GM12873 (cell line): Measurements from ENCODE around the gene GRIK3.

ENCODE experiments used
- TF ChIP-seq, protein P1 (sequence below): IDR thresholded peaks from 2 replicates; pipeline ENCODE4 v1.5.1; 2012; ENCODE audit warnings: low read depth, mild to moderate bottlenecking, moderate library complexity, low read length, control low read depth; ENCODE audit not compliant: insufficient read depth; ENCODE audit errors: missing control alignments

GRIK3 gene

GRCh38 chr1:37043101-37043500 lies 8.8 kb upstream of the GRIK3 start:
- TF ChIP-seq, protein P1, sequence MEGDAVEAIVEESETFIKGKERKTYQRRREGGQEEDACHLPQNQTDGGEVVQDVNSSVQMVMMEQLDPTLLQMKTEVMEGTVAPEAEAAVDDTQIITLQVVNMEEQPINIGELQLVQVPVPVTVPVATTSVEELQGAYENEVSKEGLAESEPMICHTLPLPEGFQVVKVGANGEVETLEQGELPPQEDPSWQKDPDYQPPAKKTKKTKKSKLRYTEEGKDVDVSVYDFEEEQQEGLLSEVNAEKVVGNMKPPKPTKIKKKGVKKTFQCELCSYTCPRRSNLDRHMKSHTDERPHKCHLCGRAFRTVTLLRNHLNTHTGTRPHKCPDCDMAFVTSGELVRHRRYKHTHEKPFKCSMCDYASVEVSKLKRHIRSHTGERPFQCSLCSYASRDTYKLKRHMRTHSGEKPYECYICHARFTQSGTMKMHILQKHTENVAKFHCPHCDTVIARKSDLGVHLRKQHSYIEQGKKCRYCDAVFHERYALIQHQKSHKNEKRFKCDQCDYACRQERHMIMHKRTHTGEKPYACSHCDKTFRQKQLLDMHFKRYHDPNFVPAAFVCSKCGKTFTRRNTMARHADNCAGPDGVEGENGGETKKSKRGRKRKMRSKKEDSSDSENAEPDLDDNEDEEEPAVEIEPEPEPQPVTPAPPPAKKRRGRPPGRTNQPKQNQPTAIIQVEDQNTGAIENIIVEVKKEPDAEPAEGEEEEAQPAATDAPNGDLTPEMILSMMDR = no peak

- TF ChIP-seq, protein P1 = no peak
Measured at GRCh38 chr1:37042506-37042905, 8.2 kb upstream of the GRIK3 start.

- TF ChIP-seq, protein P1 = no peak
Measured at GRCh38 chr1:37041483-37041882, 7.2 kb upstream of the GRIK3 start.

DNA sequence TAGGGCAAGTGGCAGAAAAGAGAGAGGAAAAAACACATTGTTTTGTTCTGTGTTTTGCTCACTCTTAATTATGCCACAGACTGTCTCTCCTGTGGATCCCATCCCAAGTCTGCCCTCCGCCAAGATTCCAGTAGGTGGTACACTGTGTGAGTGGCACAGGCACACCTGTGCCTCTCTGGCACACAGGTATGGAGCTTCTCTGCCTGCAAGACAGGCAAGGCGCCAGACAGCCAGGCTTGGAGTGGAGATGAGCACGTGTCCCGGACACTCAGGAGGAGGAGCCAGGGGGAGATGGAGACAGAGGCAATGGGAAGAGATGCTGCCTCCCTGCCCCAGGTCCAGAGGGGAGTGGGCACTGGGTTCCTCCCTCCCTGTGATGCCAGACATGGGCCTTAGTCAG lies 6.5 kb upstream of the GRIK3 start:
- TF ChIP-seq, protein P1 = no peak

DNA sequence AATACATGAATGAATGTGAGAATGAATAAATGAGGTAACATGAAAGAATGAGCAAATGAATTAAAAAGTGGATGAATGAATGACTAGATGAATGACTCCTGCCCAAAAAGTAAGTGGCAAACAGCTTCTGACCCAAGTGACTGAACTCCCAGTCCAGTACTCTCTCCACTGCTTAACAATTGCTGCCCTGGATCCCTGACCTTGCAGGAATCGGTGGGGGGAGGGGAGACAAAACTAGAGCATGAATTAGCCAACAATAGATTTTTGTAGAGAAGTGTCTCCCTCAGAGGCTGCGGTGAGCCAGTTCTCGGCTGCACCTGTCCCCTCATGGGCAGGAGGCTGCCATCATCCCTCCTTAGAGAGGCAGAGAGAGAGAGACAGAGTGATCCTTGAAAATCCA lies 5.9 kb upstream of the GRIK3 start:
- TF ChIP-seq, protein P1 = no peak

DNA sequence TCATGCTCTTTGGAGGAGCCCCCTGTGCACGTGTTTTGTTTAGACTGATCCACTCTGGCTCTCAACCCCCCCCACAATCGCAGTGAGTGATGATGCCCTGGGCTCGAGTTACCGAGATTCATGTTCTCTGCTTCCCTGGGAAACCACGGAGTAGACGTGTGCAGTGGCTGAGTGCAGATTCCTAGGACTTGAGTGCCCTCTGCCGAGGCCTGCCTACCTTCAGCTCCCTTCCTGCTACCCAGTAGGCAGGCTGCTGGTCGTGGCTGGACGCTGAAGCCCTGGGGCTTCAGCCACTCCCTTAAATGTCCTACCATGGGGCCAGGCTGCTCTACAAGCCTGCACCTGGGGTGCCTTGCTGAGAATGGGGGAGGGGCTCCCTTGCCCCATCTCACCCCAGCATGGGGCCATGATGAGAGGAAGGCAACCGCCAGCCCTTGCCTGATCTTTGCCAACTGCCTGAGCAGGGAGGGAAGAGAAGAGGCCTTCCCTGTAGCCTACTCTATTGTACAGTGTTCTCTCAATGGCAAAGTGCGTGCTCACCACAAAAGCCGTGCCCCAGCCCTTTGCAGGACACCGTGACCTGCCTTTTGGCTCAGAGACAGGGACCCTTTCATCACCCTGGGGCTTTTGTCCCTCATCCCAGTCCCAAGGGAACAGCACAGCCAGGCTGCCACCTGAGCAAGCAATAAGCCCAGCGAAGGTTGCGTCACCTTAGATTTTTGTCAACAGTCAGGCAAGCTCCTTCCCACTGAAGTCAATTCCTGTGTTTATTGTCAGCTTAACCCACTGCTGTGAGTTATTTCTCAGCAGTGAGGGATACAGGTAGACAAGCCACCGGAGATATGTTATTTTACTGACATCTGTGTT lies 4.1 kb upstream of the GRIK3 start:
- TF ChIP-seq, protein P1 = peak; percentile 25

DNA sequence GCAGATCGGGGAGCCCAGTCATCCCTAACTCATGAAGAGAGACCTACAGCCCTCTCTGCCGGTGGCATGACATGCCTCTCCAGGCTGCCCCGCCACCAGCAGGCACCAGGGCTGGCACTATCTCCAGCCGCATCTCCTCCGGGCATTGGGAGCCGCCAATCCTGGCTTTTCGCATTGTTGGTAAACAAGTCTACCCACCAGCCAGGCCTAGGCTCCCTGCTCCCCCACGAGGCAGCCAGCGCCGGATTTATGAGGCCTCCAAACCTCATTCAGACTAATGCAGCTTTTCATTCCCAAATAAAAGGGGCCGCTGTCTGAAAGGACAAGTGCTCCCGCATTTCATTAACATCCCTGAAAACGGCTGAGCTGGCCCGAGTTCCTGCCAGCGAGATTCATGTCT lies 3.4 kb upstream of the GRIK3 start:
- TF ChIP-seq, protein P1 = no peak
